Pulmonary artery endothelial cell (primary cell): Measurements from ENCODE around the gene GEMIN2. TPM values are rescaled to one million over a fixed set of nuclear protein-coding genes. Genes with fewer than 3 reads are reported as not detected.
"Not testable (repeated sequence)": the region's sequence is repeated elsewhere in the genome, so short reads cannot be mapped to it uniquely, and the experiment has no call there.

Experiments used
- DNase-seq: peaks from one replicate; pipeline ENCODE4 v3.0.0-alpha.2; 2011; ENCODE audit warnings: low read depth, low spot score
- total RNA-seq: library from RNA; depleted of rRNA; stranded (reverse); fragments of >200 nt; gene quantifications from 2 replicates; pipeline ENCODE4 v1.2.3, GENCODE V29; 2014

Gene GEMIN2
- total RNA-seq, 1 donor from 2014 or later: 31.1 TPM

GRCh38 chr14:39109893-39110715 is 4.0 kb upstream of the GEMIN2 start:
- no peak for DNase-seq

GRCh38 chr14:39113685-39114072 is 444 bp upstream of the GEMIN2 start:
- DNase-seq: no peak

GRCh38 chr14:39122330-39123138 is 8.4 kb downstream of the GEMIN2 start:
- DNase-seq: no peak

GRCh38 chr14:39137835-39138234 is 23.7 kb downstream of the GEMIN2 start:
- not testable (repeated sequence) for DNase-seq

- DNase-seq: no peak
These were observed 24.3 kb downstream of the GEMIN2 start for GRCh38 chr14:39138440-39138839.

GRCh38 chr14:39140170-39140569 is 26.0 kb downstream of the GEMIN2 start:
- no peak for DNase-seq

- DNase-seq: not testable (repeated sequence)
These were observed 27.5 kb downstream of the GEMIN2 start for GRCh38 chr14:39141623-39142022.

GRCh38 chr14:39143226-39143625 is 29.1 kb downstream of the GEMIN2 start:
- not testable (repeated sequence) for DNase-seq

- no peak for DNase-seq
These were observed 31.3 kb downstream of the GEMIN2 start for GRCh38 chr14:39145266-39145966.

GRCh38 chr14:39154594-39155189 is 40.6 kb downstream of the GEMIN2 start:
- DNase-seq: no peak

GRCh38 chr14:39157491-39157890 is 43.4 kb downstream of the GEMIN2 start:
- DNase-seq: no peak

- no peak for DNase-seq
These were observed 44.2 kb downstream of the GEMIN2 start for GRCh38 chr14:39158222-39158858.

- DNase-seq: no peak
These were observed 46.4 kb downstream of the GEMIN2 start for GRCh38 chr14:39160494-39160893.

GRCh38 chr14:39167797-39168320 is 53.7 kb downstream of the GEMIN2 start:
- DNase-seq: not testable (repeated sequence)

- DNase-seq: no peak
These were observed 54.5 kb downstream of the GEMIN2 start for GRCh38 chr14:39168591-39168990.

GRCh38 chr14:39169541-39169900 is 55.4 kb downstream of the GEMIN2 start:
- no peak for DNase-seq

- no peak for DNase-seq
These were observed 59.1 kb downstream of the GEMIN2 start for GRCh38 chr14:39173198-39173597.

- peak; percentile 99 for DNase-seq
These were observed 60.7 kb downstream of the GEMIN2 start, which contains the start of gene PNN for GRCh38 chr14:39174560-39175444. TSS of gene PNN (plus strand) at chr14:39175254. CDS start at chr14:39175280, 26 bp downstream.

GRCh38 chr14:39175445-39176262 is 61.5 kb downstream of the GEMIN2 start:
- no peak for DNase-seq
